Heart left ventricle (tissue), 16 donors: Measurements from ENCODE around the gene FFAR4. TPM values are rescaled to one million over a fixed set of nuclear protein-coding genes. Genes with fewer than 3 reads are reported as not detected.

Experiments
- ATAC-seq, 4 donors: fragments of 200-7000 bp; cut with Tn5 transposase; one replicate each; pipeline ENCODE4 v1.9.1; 2020 to 2022; ENCODE audit warnings: moderate library complexity in 4 of 4, mild to moderate bottlenecking in 3 of 4, moderate number of reproducible peaks in 1 of 4
- DNase-seq, 5 donors: peaks; one replicate each; pipeline ENCODE4 v3.0.0-alpha.2; 2020
- H3K27ac ChIP-seq, 12 donors: fragments of 200-600 bp; sonication (generic) in 4 of 12; one replicate each; pipeline versions ENCODE4 v1.5.0 to v1.8.0; 2016 to 2022; ENCODE audit warnings: mild to moderate bottlenecking in 2 of 12
- H3K27me3 ChIP-seq, 9 donors: fragments of 200-600 bp; sonication (generic) in 2 of 9; one replicate each; pipeline versions ENCODE4 v1.5.1 to v1.8.0; 2016 to 2022; ENCODE audit warnings: mild to moderate bottlenecking in 3 of 9
- H3K36me3 ChIP-seq, 9 donors: fragments of 200-600 bp; sonication (generic) in 2 of 9; one replicate each; pipeline versions ENCODE4 v1.5.0 to v1.8.0; 2018 to 2022; ENCODE audit warnings: mild to moderate bottlenecking in 2 of 9
- H3K4me1 ChIP-seq, 12 donors: fragments of 200-600 bp; sonication (generic) in 4 of 12; one replicate each; pipeline versions ENCODE4 v1.5.0 to v1.8.0; 2016 to 2022; ENCODE audit warnings: mild to moderate bottlenecking in 3 of 12
- H3K4me3 ChIP-seq, 12 donors: fragments of 200-600 bp; sonication (generic) in 4 of 12; one replicate each; pipeline versions ENCODE4 v1.5.0 to v1.8.0; 2017 to 2022; ENCODE audit warnings: mild to moderate bottlenecking in 9 of 12, moderate library complexity in 4 of 12
- H3K9me3 ChIP-seq, 12 donors: fragments of 200-600 bp; sonication (generic) in 4 of 12; one replicate each; pipeline versions ENCODE4 v1.5.0 to v1.8.0; 2016 to 2022; ENCODE audit warnings: mild to moderate bottlenecking in 1 of 12
- POLR2A ChIP-seq, 2 donors: fragments of 450-650 bp; IDR thresholded peaks; one replicate each; pipeline ENCODE4 v1.6.1; 2017; ENCODE audit warnings: antibody characterized with exemption in 2 of 2, mild to moderate bottlenecking in 2 of 2, moderate library complexity in 2 of 2
- WGBS, 4 donors: extraction: QIAGEN DNeasy Blood & Tissue Kit in 2 of 4; methylation state at CpG; one replicate each; pipeline versions ENCODE4 v1.1.5 to v1.1.7; 2013 to 2018; 5-methylcytosine and 5-hydroxymethylcytosine counted together
- intact Hi-C, 10 donors: fragments of 100-400 bp; cut with DNase I; formaldehyde crosslinking; loops; one replicate each; pipeline versions ENCODE4 v1.11.1 to v1.14.2; 2022
- polyA plus RNA-seq, 2 donors: library from polyadenylated mRNA; stranded (reverse); fragments of 200-250 nt; gene quantifications; one replicate each; pipeline ENCODE4 v1.2.3, GENCODE V29; 2013
- total RNA-seq, 9 donors: library from RNA; depleted of rRNA in 2 of 9; stranded (reverse); fragments of >200 nt in 2 of 9; fragmentation: NEBNext Ultra II Directional in 3 of 9; extraction: Animal tissue kit (Norgen Biotek cat#: 25700) in 3 of 9; gene quantifications; one replicate each; pipeline versions ENCODE4 v1.1.0 to v1.2.4, GENCODE V29; 2016 to 2023
- TF ChIP-seq, protein P1 (sequence below), 12 donors: fragments of 200-600 bp; sonication (generic) in 4 of 12; IDR thresholded peaks; one replicate each; pipeline versions ENCODE4 v1.5.0 to v1.8.0; 2018 to 2022; ENCODE audit warnings: antibody characterized with exemption in 12 of 12, mild to moderate bottlenecking in 5 of 12
- donor health status: ischemic (EF 13 %, LVEDD 7.1; RV severe dilation, severe dysfunction).
- donor health status: healthy with polysubstance abuse.
- donor health status: DM: no; HTN: yes; CAD: no.
- donor health status: DM: no; HTN: no; CAD: no.
- donor health status: ischemic (EF 25% LVEDD 6.9; RV normal size, moderate dysfunction).
- donor health status: ischemic (EF 25% LVEDD 5.7; RV mildly dilated, moderate dysfunction).
- donor health status: healthy.
- donor health status: DM: yes; HTN: yes; CAD: no.
- donor health status: ischemic (EF 35%, LVEDD 5.7; RV mildly dilated, moderate dysfunction).
- donor health status: nonischemic (EF 11% LVEDD 7.7; RV severe dilation, severe dysfunction).
- donor health status: DM: yes; HTN: yes; CAD: no.
- donor health status: PGD.
- donor health status: ischemic (EF 29% LVEDD 5.4; RV normal size, mild dysfunction).
- donor health status: nonischemic (EF 23%, LVEDD 6.1; RV moderate dilation, normal function).

The FFAR4 gene
- total and polyA plus RNA-seq, 11 donors = 0.06 to 1.7 (median 0.11) TPM; not detected in 4

- Histone ChIP-seq H3K4me1 (peaks cover 0 to 7% (median 0%) of the 10 kb centered on the region in 12 donors), H3K9me3 (no peaks in the 10 kb centered on the region), H3K4me3 (no peak overlapping the region), H3K27ac (no peak overlapping the region), H3K27me3 (no peaks in the 10 kb centered on the region), H3K36me3 (no peaks in the 10 kb centered on the region)
- WGBS, 4 donors = 83 to 91% (median 84%) methylated on average over 4 of the region's 4 CpGs
- intact Hi-C loops = loop anchor here in 6 of 10 donors (5.0 to 10.0 kb wide), 5 partner anchors 124 to 267 kb away; no protein-coding TSS in a partner anchor
- TF ChIP-seq POLR2A (IDR thresholded peaks at IDR 0.05) = no peak
- TF ChIP-seq, protein P1, sequence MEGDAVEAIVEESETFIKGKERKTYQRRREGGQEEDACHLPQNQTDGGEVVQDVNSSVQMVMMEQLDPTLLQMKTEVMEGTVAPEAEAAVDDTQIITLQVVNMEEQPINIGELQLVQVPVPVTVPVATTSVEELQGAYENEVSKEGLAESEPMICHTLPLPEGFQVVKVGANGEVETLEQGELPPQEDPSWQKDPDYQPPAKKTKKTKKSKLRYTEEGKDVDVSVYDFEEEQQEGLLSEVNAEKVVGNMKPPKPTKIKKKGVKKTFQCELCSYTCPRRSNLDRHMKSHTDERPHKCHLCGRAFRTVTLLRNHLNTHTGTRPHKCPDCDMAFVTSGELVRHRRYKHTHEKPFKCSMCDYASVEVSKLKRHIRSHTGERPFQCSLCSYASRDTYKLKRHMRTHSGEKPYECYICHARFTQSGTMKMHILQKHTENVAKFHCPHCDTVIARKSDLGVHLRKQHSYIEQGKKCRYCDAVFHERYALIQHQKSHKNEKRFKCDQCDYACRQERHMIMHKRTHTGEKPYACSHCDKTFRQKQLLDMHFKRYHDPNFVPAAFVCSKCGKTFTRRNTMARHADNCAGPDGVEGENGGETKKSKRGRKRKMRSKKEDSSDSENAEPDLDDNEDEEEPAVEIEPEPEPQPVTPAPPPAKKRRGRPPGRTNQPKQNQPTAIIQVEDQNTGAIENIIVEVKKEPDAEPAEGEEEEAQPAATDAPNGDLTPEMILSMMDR (IDR thresholded peaks at IDR 0.05) = no peak
- no peak for ATAC-seq
- DNase-seq = no peak
Observed at GRCh38 chr10:93550606-93551005, 15.9 kb upstream of the FFAR4 start.

DNA sequence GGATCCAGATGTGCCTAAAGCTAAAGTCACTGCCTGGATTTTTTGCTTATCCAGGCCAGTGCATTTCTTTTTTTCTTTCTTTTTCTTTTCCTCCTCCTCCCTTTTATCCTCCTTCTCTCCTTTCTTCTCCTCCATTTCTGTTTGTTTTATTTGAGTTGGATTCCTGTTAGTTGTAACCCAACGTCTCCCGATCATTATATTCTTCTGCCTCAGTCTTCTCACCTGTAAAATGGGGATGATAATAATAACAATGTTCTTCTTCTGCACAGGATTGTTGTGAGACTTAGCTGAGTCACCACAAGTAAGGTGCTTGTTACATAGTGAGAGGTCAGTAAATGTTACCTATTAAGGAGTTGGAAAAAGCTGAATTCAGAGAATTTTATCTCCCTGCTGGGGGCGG, 13.7 kb upstream of the FFAR4 start:
- DNase-seq (no peak), ATAC-seq (no peak)
- Histone ChIP-seq H3K27ac (no peak overlapping the region), H3K36me3 (no peaks in the 10 kb centered on the region), H3K4me3 (no peak overlapping the region), H3K4me1 (peaks cover 0 to 21% (median 0%) of the 10 kb centered on the region in 12 donors), H3K9me3 (no peaks in the 10 kb centered on the region), H3K27me3 (no peaks in the 10 kb centered on the region)
- WGBS, 4 donors = 88 to 93% (median 91%) methylated on average over 3 of the region's 3 CpGs
- TF ChIP-seq, protein P1 (IDR thresholded peaks at IDR 0.05) = no peak
- no peak for TF ChIP-seq POLR2A (IDR thresholded peaks at IDR 0.05)
- intact Hi-C loops = loop anchor here in 6 of 10 donors (5.0 to 10.0 kb wide), 5 partner anchors 122 to 265 kb away; no protein-coding TSS in a partner anchor

DNA sequence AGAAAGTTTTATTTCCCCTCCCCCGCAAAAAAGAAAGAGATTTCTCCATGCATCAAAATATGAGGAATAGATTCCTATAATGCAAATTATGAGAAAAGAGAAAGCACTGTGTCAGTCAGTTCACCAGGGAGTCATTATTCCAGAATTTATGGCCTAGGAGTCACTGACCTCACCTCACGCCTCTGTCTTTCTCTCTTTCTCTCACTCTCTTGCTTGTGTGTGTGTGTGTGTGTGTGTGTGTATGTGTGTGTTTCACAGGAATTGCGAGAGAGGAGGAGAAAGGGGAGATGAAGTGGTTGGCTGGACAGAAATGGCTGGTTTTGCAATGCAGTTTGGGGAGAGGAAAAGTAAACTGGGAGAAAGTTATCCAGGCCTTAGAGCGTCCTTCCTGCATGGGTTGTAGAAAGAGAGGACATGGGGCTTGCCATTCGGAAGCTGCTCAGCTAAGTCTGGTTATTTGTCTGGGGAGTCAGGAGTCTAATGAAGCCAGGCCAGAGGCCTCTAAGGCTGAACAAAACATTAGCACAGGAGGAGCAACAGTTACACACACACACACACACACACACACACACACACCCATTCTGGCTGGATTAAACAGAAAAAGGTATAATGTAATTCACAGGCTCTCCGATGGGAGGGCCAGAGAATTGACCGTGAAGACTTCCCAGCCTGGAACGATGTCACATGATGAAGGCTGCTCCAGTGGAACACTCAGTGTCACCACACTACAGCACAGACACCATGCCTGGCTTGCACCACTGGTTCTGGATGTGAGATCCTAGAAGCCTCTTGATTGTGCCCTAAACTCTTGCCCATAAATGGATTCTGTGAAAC, 12.8 kb upstream of the FFAR4 start:
- Histone ChIP-seq H3K36me3 (no peaks in the 10 kb centered on the region), H3K9me3 (no peaks in the 10 kb centered on the region), H3K4me1 (peaks cover 0 to 21% (median 0%) of the 10 kb centered on the region in 12 donors), H3K27me3 (no peaks in the 10 kb centered on the region), H3K4me3 (no peak overlapping the region), H3K27ac (no peak overlapping the region)
- DNase-seq = no peak
- intact Hi-C loops = loop anchor here in 7 of 10 donors (2.0 to 10.0 kb wide), 6 partner anchors 121 to 264 kb away; no protein-coding TSS in a partner anchor
- WGBS, 4 donors = 70 to 89% (median 82%) methylated on average over 8 of the region's 8 CpGs
- TF ChIP-seq, protein P1 (IDR thresholded peaks at IDR 0.05) = no peak
- TF ChIP-seq POLR2A (IDR thresholded peaks at IDR 0.05) = no peak
- ATAC-seq = no peak

DNA sequence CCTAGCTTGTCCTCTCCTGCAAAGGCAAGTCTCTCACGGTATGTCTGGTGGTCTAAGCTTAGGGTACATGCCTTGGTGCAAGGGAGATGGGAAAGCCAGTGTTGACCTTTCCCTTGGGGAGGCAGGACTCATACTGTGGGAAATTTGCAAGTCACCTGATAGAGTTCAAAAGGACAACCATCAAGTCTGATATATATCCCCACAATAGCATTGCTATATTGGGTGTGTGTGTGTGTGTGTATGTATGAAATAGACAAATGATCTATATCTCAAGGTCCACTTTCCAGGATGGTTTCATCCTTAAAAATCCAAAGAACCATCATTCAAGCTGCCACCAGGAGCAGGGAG, 12.2 kb upstream of the FFAR4 start:
- no peak for ATAC-seq
- TF ChIP-seq POLR2A (IDR thresholded peaks at IDR 0.05) = no peak
- TF ChIP-seq, protein P1 (IDR thresholded peaks at IDR 0.05) = no peak
- Histone ChIP-seq H3K4me1 (peaks cover 0 to 21% (median 0%) of the 10 kb centered on the region in 12 donors), H3K9me3 (no peaks in the 10 kb centered on the region), H3K36me3 (no peaks in the 10 kb centered on the region), H3K27ac (no peak overlapping the region), H3K4me3 (no peak overlapping the region), H3K27me3 (no peaks in the 10 kb centered on the region)
- WGBS, 4 donors = 75 to 100% (median 93%) methylated on average over 1 of the region's 1 CpG
- intact Hi-C loops = loop anchor here in 7 of 10 donors (2.0 to 10.0 kb wide), 6 partner anchors 121 to 263 kb away; no protein-coding TSS in a partner anchor
- no peak for DNase-seq
